OCI-LY1 (cell line): ENCODE data around the gene EEFSEC.

Experiments used
- CTCF ChIP-seq: fragments of 200-600 bp; sonication (generic), shearing (Covaris generic); IDR thresholded peaks from 2 replicates; pipeline ENCODE4 v1.5.1; 2017; ENCODE audit warnings: mild to moderate bottlenecking, antibody characterized with exemption, low read length, moderate library complexity, mixed read lengths
- EZH2 ChIP-seq: fragments of 200-600 bp; sonication (generic), shearing (Covaris generic); IDR thresholded peaks from 2 replicates; pipeline ENCODE4 v1.8.0; 2017; ENCODE audit warnings: borderline replicate concordance, mixed run types, mild to moderate bottlenecking, antibody characterized with exemption, low read length, moderate library complexity, mixed read lengths

GRCh38 chr3:128203169-128203568, 49.9 kb downstream of the EEFSEC start:
- TF ChIP-seq CTCF = no peak
- no peak for TF ChIP-seq EZH2
